ENCODE results near the gene CTIF. TPM values are rescaled to one million over a fixed set of nuclear protein-coding genes. Genes with fewer than 3 reads are reported as not detected.

Gene CTIF
- total and polyA plus RNA-seq, 2 experiments from 2014 or later = 8.6 to 14.4 TPM

GRCh38 chr18:48646976-48647375 is 108.1 kb downstream of the CTIF start:
- Histone ChIP-seq H3K9me2 (ENCODE audit: insufficient read depth) (no peaks in the 10 kb centered on the region), H2AFZ (no peak overlapping the region), H3K36me3 (ENCODE audit: insufficient read depth) (no peaks in the 10 kb centered on the region), H3K79me2 (replicated peaks; ENCODE audit: insufficient read depth) (no peaks in the 10 kb centered on the region), H4K20me1 (replicated peaks; ENCODE audit: insufficient read depth) (0 out of 2 replicates have a peak, but pooled peaks cover 3% of the 10 kb centered on the region), H3K27ac (ENCODE audit: low read depth) (no peak overlapping the region), H3K4me2 (no peak overlapping the region), H3K4me3 (no peak overlapping the region), H3F3A (replicated peaks; ENCODE audit: low read depth) (no peaks in the 10 kb centered on the region), H3K4me1 (ENCODE audit: insufficient read depth) (no peaks in the 10 kb centered on the region), H3K27me3 (ENCODE audit: insufficient read depth) (no peaks in the 10 kb centered on the region)
- peaks cover 3% of the 10 kb centered on the region; the same call in 2 of the 3 replicates for H3K9me3 Mint-ChIP-seq
- H3K27me3 Mint-ChIP-seq (ENCODE audit: insufficient read depth, low read depth, poor library complexity) = peaks cover 4% of the 10 kb centered on the region
- DNase-seq (ENCODE audit: low spot score) (no peak), ATAC-seq (no peak)
- H3K36me3 Mint-ChIP-seq (ENCODE audit: low read depth) = peaks cover 6% of the 10 kb centered on the region; the same call in 2 of the 3 replicates
- H3K4me3 Mint-ChIP-seq = no peak overlapping the region
- peaks cover 17% of the 10 kb centered on the region for H3K4me1 Mint-ChIP-seq
- TF ChIP-seq ZNF331 (CRISPR knock-in tag; IDR thresholded peaks at IDR 0.05; ENCODE audit: low read depth) = no peak
- no peak for TF ChIP-seq CTCF (conservative IDR thresholded peaks at IDR 0.05; ENCODE audit: low read depth in 2 of 2)
- no peak for TF ChIP-seq CREB1 (CRISPR knock-in tag; IDR thresholded peaks at IDR 0.05; ENCODE audit: low read depth)
- TF ChIP-seq EZH2phosphoT487 (IDR thresholded peaks at IDR 0.05; ENCODE audit: unreplicated experiment) = no peak
- no peak for TF ChIP-seq POLR2AphosphoS5 (IDR thresholded peaks at IDR 0.05; ENCODE audit: low read depth)
- no peak for TF ChIP-seq REST (IDR thresholded peaks at IDR 0.05; ENCODE audit: unreplicated experiment)
- no peak for TF ChIP-seq ZNF462 (CRISPR knock-in tag; IDR thresholded peaks at IDR 0.05)
- no peak for TF ChIP-seq EZH2 (IDR thresholded peaks at IDR 0.05; ENCODE audit: low read depth, unreplicated experiment)
- TF ChIP-seq STAT1 (IDR thresholded peaks at IDR 0.05; ENCODE audit: unreplicated experiment) = no peak
- no peak for TF ChIP-seq JUNB (IDR thresholded peaks at IDR 0.05; ENCODE audit: unreplicated experiment)
- TF ChIP-seq NANOG (IDR thresholded peaks at IDR 0.05; ENCODE audit: borderline replicate concordance) = no peak
- H3K27ac Mint-ChIP-seq = no peak overlapping the region
